K562 (cell line): ENCODE results near the gene MTSS2. TPM values are rescaled to one million over a fixed set of nuclear protein-coding genes. Genes with fewer than 3 reads are reported as not detected.

ENCODE experiments used
- ATAC-seq: fragments of 200-7000 bp; cut with Tn5 transposase; 3 replicates; pipeline ENCODE4 v1.9.1; 2020; ENCODE audit warnings: moderate library complexity
- BruUV-seq: library from RNA; stranded (reverse); fragments of 400-500 nt; replicated peaks from 2 replicates; lab custom pipeline; 2021; lab: Mats Ljungman, UMichigan
- CTCF ChIA-PET: fragments of 300-600 bp; formaldehyde crosslinking; extraction: SDS; loops from one replicate; lab custom pipeline; 2021; ENCODE audit warnings: low intra/inter-chr PET ratio; lab: Yijun Ruan, JAX
- POLR2A ChIA-PET: fragments of 300-600, 350-650 bp; sonication (Branson Sonifier 250); formaldehyde crosslinking; extraction: SDS; loops from one replicate; lab custom pipeline; 2021; ENCODE audit warnings: antibody characterized with exemption, inconsistent platforms; lab: Yijun Ruan, JAX
- DNase-seq, 4 experiments: peaks; one replicate each; pipeline versions ENCODE4 v3.0.0 to v3.0.0-alpha.2; 2011 to 2018; ENCODE audit warnings: low spot score in 3 of 4, mixed read lengths in 3 of 4; ENCODE audit errors: extremely low read depth in 1 of 4
- FAIRE-seq: peaks from 2 replicates; lab custom pipeline; 2011; peaks lifted over from hg19 to GRCh38; lab: Jason Lieb, UNC
- H2AFZ ChIP-seq: 2 replicates; pipeline ENCODE4 v1.6.0; 2011; ENCODE audit warnings: low read depth, low read length, control low read depth, inconsistent platforms
- H3K27ac ChIP-seq: fragments of 200-600 bp; 3 replicates; pipeline ENCODE4 v1.8.0; 2011; ENCODE audit warnings: low read depth, mild to moderate bottlenecking, control low read depth, inconsistent platforms, low read length, moderate library complexity, mixed read lengths; ENCODE audit errors: extremely low read depth
- H3K27me3 ChIP-seq, 2 experiments: fragments of 300-600 bp in 1 of 2; 2 replicates in 1 of 2; 3 replicates in 1 of 2; pipeline versions ENCODE4 v1.6.0 to v1.8.0; 2011; ENCODE audit warnings: inconsistent platforms in 2 of 2, low read length in 2 of 2, mild to moderate bottlenecking in 1 of 2, mixed read lengths in 1 of 2, moderate library complexity in 1 of 2; ENCODE audit not compliant: control insufficient read depth in 2 of 2, insufficient read depth in 2 of 2
- H3K36me3 ChIP-seq: fragments of 300-600 bp; 3 replicates; pipeline ENCODE4 v1.8.0; 2011; ENCODE audit warnings: mild to moderate bottlenecking, low read length, inconsistent platforms; ENCODE audit not compliant: control insufficient read depth, insufficient read depth
- H3K4me1 ChIP-seq, 2 experiments: fragments of 200-600 bp in 1 of 2; replicated peaks in 1 of 2; 2 replicates in 1 of 2; 3 replicates in 1 of 2; pipeline versions ENCODE4 v1.5.1 to v1.8.0; 2011; ENCODE audit warnings: inconsistent platforms in 2 of 2, low read length in 2 of 2, mild to moderate bottlenecking in 1 of 2, mixed read lengths in 1 of 2, moderate library complexity in 1 of 2; ENCODE audit not compliant: control insufficient read depth in 2 of 2, insufficient read depth in 2 of 2
- H3K4me2 ChIP-seq: 2 replicates; pipeline ENCODE4 v1.6.1; 2011; ENCODE audit warnings: low read length, control low read depth, inconsistent platforms, mixed read lengths; ENCODE audit not compliant: insufficient read depth
- H3K4me3 ChIP-seq: fragments of 200-600 bp; sonication (generic), shearing (Covaris generic); 2 replicates; pipeline ENCODE4 v1.5.1; 2016; ENCODE audit warnings: control low read depth, inconsistent platforms
- H3K79me2 ChIP-seq: fragments of 200-600 bp; 3 replicates; pipeline ENCODE4 v1.8.0; 2011; ENCODE audit warnings: low read length, inconsistent platforms; ENCODE audit not compliant: control insufficient read depth, insufficient read depth
- H3K9ac ChIP-seq, 2 experiments: 2 replicates each; pipeline versions ENCODE4 v1.6.0 to v1.6.1; 2011; ENCODE audit warnings: low read depth in 2 of 2, low read length in 2 of 2, control low read depth in 1 of 2, inconsistent platforms in 1 of 2, mild to moderate bottlenecking in 1 of 2, mixed read lengths in 1 of 2; ENCODE audit not compliant: insufficient read depth in 1 of 2
- H3K9me1 ChIP-seq: one replicate; pipeline ENCODE4 v1.6.0; 2011; ENCODE audit warnings: inconsistent platforms, mild to moderate bottlenecking, low read length, moderate library complexity; ENCODE audit not compliant: control insufficient read depth, insufficient read depth
- H3K9me3 ChIP-seq: replicated peaks from 2 replicates; pipeline ENCODE4 v1.5.1; 2011; ENCODE audit warnings: low read depth, low read length, inconsistent platforms; ENCODE audit not compliant: control insufficient read depth, insufficient read depth
- H4K20me1 ChIP-seq: replicated peaks from 2 replicates; pipeline ENCODE4 v1.6.1; 2011; ENCODE audit warnings: low read length, inconsistent platforms, mixed read lengths; ENCODE audit not compliant: control insufficient read depth, insufficient read depth
- DMBX1 ChIP-seq: fragments of 250-450 bp; sonication (Bioruptor Pico); IDR thresholded peaks from 2 replicates; pipeline ENCODE4 v1.8.0; 2022; ENCODE audit warnings: inconsistent platforms, mild to moderate bottlenecking, moderate library complexity, borderline replicate concordance
- ELF2 ChIP-seq: fragments of 250-450 bp; sonication (Bioruptor Pico); IDR thresholded peaks from 2 replicates; pipeline ENCODE4 v1.5.0; 2021; ENCODE audit warnings: mild to moderate bottlenecking
- HNRNPUL1 ChIP-seq: fragments of 200-400 bp; formaldehyde crosslinking; IDR thresholded peaks from 2 replicates; pipeline ENCODE4 v1.6.1; 2017; ENCODE audit warnings: low read length
- MXI1 ChIP-seq: IDR thresholded peaks from 2 replicates; pipeline ENCODE4 v1.6.1; 2011; ENCODE audit warnings: low read depth, mild to moderate bottlenecking, improper control_type of control experiment, low read length
- PML ChIP-seq: IDR thresholded peaks from 2 replicates; pipeline ENCODE4 v1.6.1; 2012; ENCODE audit warnings: low read length, inconsistent platforms
- RBM15 ChIP-seq: fragments of 200-400 bp; formaldehyde crosslinking; IDR thresholded peaks from 2 replicates; pipeline ENCODE4 v1.6.1; 2018; ENCODE audit warnings: mild to moderate bottlenecking, low read length, moderate library complexity; ENCODE audit not compliant: insufficient read depth
- SNRNP70 ChIP-seq: fragments of 200-400 bp; formaldehyde crosslinking; optimal IDR thresholded peaks from 2 replicates; pipeline ENCODE3; 2017; ENCODE audit warnings: low read depth, low read length
- U2AF1 ChIP-seq: fragments of 200-400 bp; formaldehyde crosslinking; optimal IDR thresholded peaks from 2 replicates; pipeline ENCODE3; 2017; ENCODE audit warnings: mild to moderate bottlenecking, low read depth, low read length, moderate library complexity
- ZFP36 ChIP-seq: fragments of 150-350 bp; IDR thresholded peaks from 2 replicates; pipeline ENCODE4 v1.6.1; 2018; ENCODE audit warnings: low read length, low read depth; ENCODE audit not compliant: partially characterized antibody
- ZNF444 ChIP-seq: fragments of 250-450 bp; sonication (Bioruptor Pico); IDR thresholded peaks from 2 replicates; pipeline ENCODE4 v1.4.0; 2020; ENCODE audit warnings: mild to moderate bottlenecking, moderate library complexity
- ZNF696 ChIP-seq: fragments of 250-450 bp; sonication (Bioruptor Pico); conservative IDR thresholded peaks from 2 replicates; pipeline ENCODE4 v1.4.0; 2020; ENCODE audit warnings: mild to moderate bottlenecking, moderate library complexity
- WGBS: fragments of 100-300 bp; shearing (Covaris generic); methylation state at CpG from one replicate; pipeline ENCODE4 v1.1.6; 2016; ENCODE audit warnings: low coverage, mixed read lengths; ENCODE audit not compliant: insufficient coverage; ENCODE audit errors: missing lambda C conversion rate; 5-methylcytosine and 5-hydroxymethylcytosine counted together
- in situ Hi-C: fragments of 300-500 bp; cut with MboI; formaldehyde crosslinking; loops from 4 replicates; pipeline ENCODE4 v1.15.0; 2018; ENCODE audit warnings: inconsistent platforms, mixed read lengths
- intact Hi-C: fragments of 100-400 bp; cut with micrococcal nuclease; formaldehyde crosslinking; loops from 2 replicates; pipeline ENCODE4 v1.14.2; 2022
- polyA plus RNA-seq, 8 experiments: library from polyadenylated mRNA; depleted of rRNA in 4 of 8; stranded (reverse) in 5 of 8; unstranded in 3 of 8; fragments of >200 nt; fragmentation: Nextera tagmentation in 2 of 8; fragmentation: Illumina TruSeq in 1 of 8; extraction: Ambion mirVana in 2 of 8; extraction: Trizol in 1 of 8; gene quantifications; 2 replicates each; pipeline versions ENCODE4 v1.2.1 to v1.2.3, GENCODE V29; 2011 to 2014; ENCODE audit warnings: inconsistent platforms in 1 of 8, missing spikeins in 1 of 8
- total RNA-seq, 7 experiments: library from RNA; depleted of rRNA in 6 of 7; stranded (reverse); fragments of >200 nt in 6 of 7; fragmentation: Illumina TruSeq in 2 of 7; extraction: Trizol in 2 of 7; gene quantifications; 2 replicates each; pipeline versions ENCODE4 v1.2.1 to v1.2.3, GENCODE V29; 2011 to 2021; ENCODE audit warnings: low replicate concordance in 1 of 7
- TF ChIP-seq, protein P1 (sequence below), 2 experiments: fragments of 450-650 bp; IDR thresholded peaks; 2 replicates each; pipeline ENCODE4 v1.6.1; 2018; ENCODE audit warnings: mild to moderate bottlenecking in 2 of 2, low read depth in 1 of 2; ENCODE audit not compliant: partially characterized antibody in 2 of 2

The MTSS2 gene
- total and polyA plus RNA-seq, 9 of the 15 experiments (the other 6 are each of a cell fraction or from before 2014, with no cell fraction given) = 0.11 to 60.3 (median 16.9) TPM

DNA sequence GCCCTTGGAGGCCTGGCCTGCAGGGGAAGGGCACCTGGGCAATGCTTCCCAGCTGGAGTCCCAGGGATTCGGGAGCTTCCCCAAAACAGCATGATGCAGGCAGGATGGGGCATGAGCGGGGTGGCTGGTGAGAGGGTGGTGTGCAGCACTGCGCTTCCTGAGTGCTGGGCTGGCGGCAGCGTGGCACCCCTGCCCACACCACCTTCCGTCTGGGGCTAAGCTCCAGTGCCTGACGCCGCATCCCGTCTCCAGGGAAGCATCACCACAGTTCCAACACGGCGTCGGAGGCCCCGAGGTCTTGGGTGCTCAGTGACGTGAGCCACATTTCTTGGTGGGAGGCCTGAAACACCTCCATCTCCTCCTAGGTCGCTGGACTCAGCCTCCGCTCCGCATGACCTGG, 13.8 kb upstream of the MTSS2 start:
- no peak overlapping the region for H3K27ac ChIP-seq
- in situ Hi-C loops = no loop called here
- no peak overlapping the region for H3K9ac ChIP-seq
- TF ChIP-seq PML = no peak
- TF ChIP-seq, protein P1, sequence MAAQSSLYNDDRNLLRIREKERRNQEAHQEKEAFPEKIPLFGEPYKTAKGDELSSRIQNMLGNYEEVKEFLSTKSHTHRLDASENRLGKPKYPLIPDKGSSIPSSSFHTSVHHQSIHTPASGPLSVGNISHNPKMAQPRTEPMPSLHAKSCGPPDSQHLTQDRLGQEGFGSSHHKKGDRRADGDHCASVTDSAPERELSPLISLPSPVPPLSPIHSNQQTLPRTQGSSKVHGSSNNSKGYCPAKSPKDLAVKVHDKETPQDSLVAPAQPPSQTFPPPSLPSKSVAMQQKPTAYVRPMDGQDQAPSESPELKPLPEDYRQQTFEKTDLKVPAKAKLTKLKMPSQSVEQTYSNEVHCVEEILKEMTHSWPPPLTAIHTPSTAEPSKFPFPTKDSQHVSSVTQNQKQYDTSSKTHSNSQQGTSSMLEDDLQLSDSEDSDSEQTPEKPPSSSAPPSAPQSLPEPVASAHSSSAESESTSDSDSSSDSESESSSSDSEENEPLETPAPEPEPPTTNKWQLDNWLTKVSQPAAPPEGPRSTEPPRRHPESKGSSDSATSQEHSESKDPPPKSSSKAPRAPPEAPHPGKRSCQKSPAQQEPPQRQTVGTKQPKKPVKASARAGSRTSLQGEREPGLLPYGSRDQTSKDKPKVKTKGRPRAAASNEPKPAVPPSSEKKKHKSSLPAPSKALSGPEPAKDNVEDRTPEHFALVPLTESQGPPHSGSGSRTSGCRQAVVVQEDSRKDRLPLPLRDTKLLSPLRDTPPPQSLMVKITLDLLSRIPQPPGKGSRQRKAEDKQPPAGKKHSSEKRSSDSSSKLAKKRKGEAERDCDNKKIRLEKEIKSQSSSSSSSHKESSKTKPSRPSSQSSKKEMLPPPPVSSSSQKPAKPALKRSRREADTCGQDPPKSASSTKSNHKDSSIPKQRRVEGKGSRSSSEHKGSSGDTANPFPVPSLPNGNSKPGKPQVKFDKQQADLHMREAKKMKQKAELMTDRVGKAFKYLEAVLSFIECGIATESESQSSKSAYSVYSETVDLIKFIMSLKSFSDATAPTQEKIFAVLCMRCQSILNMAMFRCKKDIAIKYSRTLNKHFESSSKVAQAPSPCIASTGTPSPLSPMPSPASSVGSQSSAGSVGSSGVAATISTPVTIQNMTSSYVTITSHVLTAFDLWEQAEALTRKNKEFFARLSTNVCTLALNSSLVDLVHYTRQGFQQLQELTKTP (IDR thresholded peaks at IDR 0.05; ENCODE audit: low read depth in 1 of 2, partially characterized antibody in 2 of 2) = no peak
- no peak for TF ChIP-seq ELF2 (CRISPR knock-in tag)
- TF ChIP-seq HNRNPUL1 = no peak
- no peak for TF ChIP-seq ZNF696 (CRISPR knock-in tag)
- no peak for TF ChIP-seq U2AF1
- TF ChIP-seq DMBX1 (CRISPR knock-in tag) = no peak
- no peak for TF ChIP-seq SNRNP70
- TF ChIP-seq RBM15 = no peak
- no peak for TF ChIP-seq ZFP36
- no peak for TF ChIP-seq ZNF444
- no peak for TF ChIP-seq MXI1
- ATAC-seq (no peak), FAIRE-seq (no peak), DNase-seq (no peak)
- H3K9me1 ChIP-seq = peaks cover 4% of the 10 kb centered on the region
- ChIA-PET CTCF (no interaction called here), POLR2A (no interaction called here)
- H3K9me3 ChIP-seq = no peaks in the 10 kb centered on the region
- intact Hi-C loops = no loop called here
- H3K36me3 ChIP-seq = peaks cover 14% of the 10 kb centered on the region; the same call in 1 of the 3 replicates
- no peak overlapping the region for H3K4me2 ChIP-seq
- no peak overlapping the region for H3K4me3 ChIP-seq
- peaks cover 23 to 83% of the 10 kb centered on the region in 2 experiments for H3K4me1 ChIP-seq
- 95% methylated on average over 13 of the region's 17 CpGs for WGBS
- no peaks in the 10 kb centered on the region for H3K79me2 ChIP-seq
- no TSS peak for BruUV-seq
- H2AFZ ChIP-seq = no peak overlapping the region
- no peaks in the 10 kb centered on the region for H3K27me3 ChIP-seq
- H4K20me1 ChIP-seq = no peaks in the 10 kb centered on the region
